Neural cell (in vitro differentiated cells): ENCODE results near the gene ARF5. TPM values are rescaled to one million over a fixed set of nuclear protein-coding genes. Genes with fewer than 3 reads are reported as not detected.

Experiments used
- H2AFZ ChIP-seq: fragments of 200-600, 300-800 bp; sonication (generic), shearing (Covaris generic); 2 replicates; pipeline ENCODE4 v1.6.0; 2014; ENCODE audit warnings: low read depth, mild to moderate bottlenecking, antibody characterized with exemption, low read length, moderate library complexity
- H3F3A ChIP-seq: fragments of 200-600 bp; shearing (Covaris generic); 2 replicates; pipeline ENCODE4 v1.6.1; 2016; ENCODE audit warnings: mild to moderate bottlenecking, moderate library complexity, mixed read lengths, antibody characterized with exemption, low read length; ENCODE audit not compliant: insufficient read depth, poor library complexity, severe bottlenecking
- H3K27ac ChIP-seq: fragments of 200-600, 300-800 bp; sonication (generic), shearing (Covaris generic); 2 replicates; pipeline ENCODE4 v1.5.1; 2014; ENCODE audit warnings: mild to moderate bottlenecking, low read length, moderate library complexity
- H3K27me3 ChIP-seq: fragments of 300-800, 200-600 bp; sonication (generic), shearing (Covaris generic); 2 replicates; pipeline ENCODE4 v1.6.0; 2014; ENCODE audit warnings: mild to moderate bottlenecking, low read depth, low read length, moderate library complexity; ENCODE audit not compliant: insufficient read depth
- H3K36me3 ChIP-seq: fragments of 300-800, 200-600 bp; sonication (generic), shearing (Covaris generic); 2 replicates; pipeline ENCODE4 v1.5.1; 2014; ENCODE audit warnings: mild to moderate bottlenecking, antibody characterized with exemption, low read length, moderate library complexity; ENCODE audit not compliant: insufficient read depth
- H3K4me2 ChIP-seq: fragments of 300-800, 200-600 bp; sonication (generic), shearing (Covaris generic); 2 replicates; pipeline ENCODE4 v1.6.0; 2014; ENCODE audit warnings: mild to moderate bottlenecking, low read length
- H3K4me3 ChIP-seq: fragments of 300-800, 200-600 bp; sonication (generic), shearing (Covaris generic); 2 replicates; pipeline ENCODE4 v1.5.1; 2014; ENCODE audit warnings: mild to moderate bottlenecking, low read length, moderate library complexity
- H3K79me2 ChIP-seq: fragments of 200-600 bp; shearing (Covaris generic); replicated peaks from 2 replicates; pipeline ENCODE4 v1.6.0; 2014; ENCODE audit warnings: mild to moderate bottlenecking, low read length, moderate library complexity; ENCODE audit not compliant: insufficient read depth
- H3K9ac ChIP-seq: fragments of 300-800, 200-600 bp; sonication (generic), shearing (Covaris generic); 2 replicates; pipeline ENCODE4 v1.6.1; 2016; ENCODE audit warnings: mild to moderate bottlenecking, low read length, mixed read lengths
- H3K9me2 ChIP-seq: fragments of 200-600 bp; shearing (Covaris generic); 2 replicates; pipeline ENCODE4 v1.6.1; 2016; ENCODE audit warnings: mild to moderate bottlenecking, low read length, mixed read lengths; ENCODE audit not compliant: insufficient read depth
- H3K9me3 ChIP-seq: fragments of 200-600, 300-800 bp; sonication (generic), shearing (Covaris generic); 2 replicates; pipeline ENCODE4 v1.6.1; 2016; ENCODE audit warnings: mild to moderate bottlenecking, mixed run types, low read length, moderate library complexity, mixed read lengths
- H4K20me1 ChIP-seq: fragments of 200-600 bp; shearing (Covaris generic); 2 replicates; pipeline ENCODE4 v1.6.1; 2016; ENCODE audit warnings: mild to moderate bottlenecking, mixed run types; ENCODE audit not compliant: insufficient read depth
- EP300 ChIP-seq: fragments of 450-650 bp; conservative IDR thresholded peaks from 2 replicates; pipeline ENCODE4 v1.6.1; 2014; ENCODE audit warnings: antibody characterized with exemption, mild to moderate bottlenecking, moderate library complexity; ENCODE audit not compliant: poor library complexity, severe bottlenecking
- EZH2 ChIP-seq: fragments of 200-600, 300-800 bp; shearing (Covaris generic), sonication (generic); IDR thresholded peaks from 2 replicates; pipeline ENCODE4 v1.6.1; 2014; ENCODE audit warnings: antibody characterized with exemption, low read length, borderline replicate concordance, mild to moderate bottlenecking; ENCODE audit not compliant: insufficient read depth, poor library complexity, severe bottlenecking
- MXI1 ChIP-seq: fragments of 450-650 bp; conservative IDR thresholded peaks from 2 replicates; pipeline ENCODE4 v1.6.1; 2014; ENCODE audit warnings: antibody characterized with exemption, mild to moderate bottlenecking; ENCODE audit not compliant: poor library complexity, severe bottlenecking
- POLR2AphosphoS5 ChIP-seq: IDR thresholded peaks from 2 replicates; pipeline ENCODE4 v1.6.1; 2012
- RAD21 ChIP-seq: fragments of 450-650 bp; conservative IDR thresholded peaks from 2 replicates; pipeline ENCODE4 v1.6.1; 2014; ENCODE audit warnings: antibody characterized with exemption, mild to moderate bottlenecking, moderate library complexity
- SMC3 ChIP-seq: fragments of 450-650 bp; conservative IDR thresholded peaks from 2 replicates; pipeline ENCODE4 v1.6.1; 2014; ENCODE audit warnings: antibody characterized with exemption, mild to moderate bottlenecking, moderate library complexity; ENCODE audit not compliant: poor library complexity
- TAF1 ChIP-seq: IDR thresholded peaks from 2 replicates; pipeline ENCODE4 v1.6.1; 2012; ENCODE audit warnings: low read depth
- polyA plus RNA-seq: library from polyadenylated mRNA; depleted of rRNA; stranded (reverse); fragments of >200 nt; gene quantifications from 2 replicates; pipeline ENCODE4 v1.2.3, GENCODE V29; 2014
- TF ChIP-seq, protein P1 (sequence below): IDR thresholded peaks from 2 replicates; pipeline ENCODE4 v1.6.1; 2012; ENCODE audit warnings: borderline replicate concordance
- TF ChIP-seq, protein P2 (sequence below): fragments of 450-650 bp; IDR thresholded peaks from 2 replicates; pipeline ENCODE4 v1.5.1; 2014; ENCODE audit warnings: antibody characterized with exemption, mild to moderate bottlenecking, moderate library complexity; ENCODE audit not compliant: poor library complexity, severe bottlenecking

Gene ARF5
- polyA plus RNA-seq, 1 donor from 2014 or later, result 582 TPM

DNA sequence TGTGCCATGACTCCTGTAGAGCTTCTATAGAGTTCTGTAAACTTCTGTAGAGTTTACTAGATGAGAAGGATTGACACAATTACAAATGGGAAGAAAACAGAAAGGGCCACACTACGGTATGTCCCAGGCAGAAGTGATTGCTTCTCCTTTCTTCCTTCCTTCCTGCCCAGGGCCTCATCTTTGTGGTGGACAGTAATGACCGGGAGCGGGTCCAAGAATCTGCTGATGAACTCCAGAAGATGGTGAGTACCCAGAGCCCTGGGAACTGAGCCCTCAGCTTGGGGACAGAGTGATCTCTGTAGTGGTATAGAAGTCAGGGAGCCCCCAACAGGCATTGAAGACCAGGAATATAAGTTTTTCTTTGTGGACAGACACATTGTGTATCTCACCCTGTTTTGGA is 1.7 kb downstream of the ARF5 start:
- TF ChIP-seq EZH2 (no peak), POLR2AphosphoS5 (no peak), EP300 (no peak), MXI1 (no peak), SMC3 (no peak), TAF1 (no peak), RAD21 (no peak)
- TF ChIP-seq, protein P1, sequence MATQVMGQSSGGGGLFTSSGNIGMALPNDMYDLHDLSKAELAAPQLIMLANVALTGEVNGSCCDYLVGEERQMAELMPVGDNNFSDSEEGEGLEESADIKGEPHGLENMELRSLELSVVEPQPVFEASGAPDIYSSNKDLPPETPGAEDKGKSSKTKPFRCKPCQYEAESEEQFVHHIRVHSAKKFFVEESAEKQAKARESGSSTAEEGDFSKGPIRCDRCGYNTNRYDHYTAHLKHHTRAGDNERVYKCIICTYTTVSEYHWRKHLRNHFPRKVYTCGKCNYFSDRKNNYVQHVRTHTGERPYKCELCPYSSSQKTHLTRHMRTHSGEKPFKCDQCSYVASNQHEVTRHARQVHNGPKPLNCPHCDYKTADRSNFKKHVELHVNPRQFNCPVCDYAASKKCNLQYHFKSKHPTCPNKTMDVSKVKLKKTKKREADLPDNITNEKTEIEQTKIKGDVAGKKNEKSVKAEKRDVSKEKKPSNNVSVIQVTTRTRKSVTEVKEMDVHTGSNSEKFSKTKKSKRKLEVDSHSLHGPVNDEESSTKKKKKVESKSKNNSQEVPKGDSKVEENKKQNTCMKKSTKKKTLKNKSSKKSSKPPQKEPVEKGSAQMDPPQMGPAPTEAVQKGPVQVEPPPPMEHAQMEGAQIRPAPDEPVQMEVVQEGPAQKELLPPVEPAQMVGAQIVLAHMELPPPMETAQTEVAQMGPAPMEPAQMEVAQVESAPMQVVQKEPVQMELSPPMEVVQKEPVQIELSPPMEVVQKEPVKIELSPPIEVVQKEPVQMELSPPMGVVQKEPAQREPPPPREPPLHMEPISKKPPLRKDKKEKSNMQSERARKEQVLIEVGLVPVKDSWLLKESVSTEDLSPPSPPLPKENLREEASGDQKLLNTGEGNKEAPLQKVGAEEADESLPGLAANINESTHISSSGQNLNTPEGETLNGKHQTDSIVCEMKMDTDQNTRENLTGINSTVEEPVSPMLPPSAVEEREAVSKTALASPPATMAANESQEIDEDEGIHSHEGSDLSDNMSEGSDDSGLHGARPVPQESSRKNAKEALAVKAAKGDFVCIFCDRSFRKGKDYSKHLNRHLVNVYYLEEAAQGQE, result no peak
- TF ChIP-seq, protein P2, sequence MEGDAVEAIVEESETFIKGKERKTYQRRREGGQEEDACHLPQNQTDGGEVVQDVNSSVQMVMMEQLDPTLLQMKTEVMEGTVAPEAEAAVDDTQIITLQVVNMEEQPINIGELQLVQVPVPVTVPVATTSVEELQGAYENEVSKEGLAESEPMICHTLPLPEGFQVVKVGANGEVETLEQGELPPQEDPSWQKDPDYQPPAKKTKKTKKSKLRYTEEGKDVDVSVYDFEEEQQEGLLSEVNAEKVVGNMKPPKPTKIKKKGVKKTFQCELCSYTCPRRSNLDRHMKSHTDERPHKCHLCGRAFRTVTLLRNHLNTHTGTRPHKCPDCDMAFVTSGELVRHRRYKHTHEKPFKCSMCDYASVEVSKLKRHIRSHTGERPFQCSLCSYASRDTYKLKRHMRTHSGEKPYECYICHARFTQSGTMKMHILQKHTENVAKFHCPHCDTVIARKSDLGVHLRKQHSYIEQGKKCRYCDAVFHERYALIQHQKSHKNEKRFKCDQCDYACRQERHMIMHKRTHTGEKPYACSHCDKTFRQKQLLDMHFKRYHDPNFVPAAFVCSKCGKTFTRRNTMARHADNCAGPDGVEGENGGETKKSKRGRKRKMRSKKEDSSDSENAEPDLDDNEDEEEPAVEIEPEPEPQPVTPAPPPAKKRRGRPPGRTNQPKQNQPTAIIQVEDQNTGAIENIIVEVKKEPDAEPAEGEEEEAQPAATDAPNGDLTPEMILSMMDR, result no peak
- Histone ChIP-seq H3K36me3 (no peaks in the 10 kb centered on the region), H2AFZ (no peak overlapping the region), H3K79me2 (peaks cover 16% of the 10 kb centered on the region), H4K20me1 (no peaks in the 10 kb centered on the region), H3K9me2 (no peaks in the 10 kb centered on the region), H3K4me3 (peak overlapping the region; percentile 86), H3K9me3 (no peaks in the 10 kb centered on the region), H3K9ac (no peak overlapping the region), H3K4me2 (no peak overlapping the region), H3K27ac (no peak overlapping the region), H3K27me3 (no peaks in the 10 kb centered on the region), H3F3A (no peaks in the 10 kb centered on the region)

DNA sequence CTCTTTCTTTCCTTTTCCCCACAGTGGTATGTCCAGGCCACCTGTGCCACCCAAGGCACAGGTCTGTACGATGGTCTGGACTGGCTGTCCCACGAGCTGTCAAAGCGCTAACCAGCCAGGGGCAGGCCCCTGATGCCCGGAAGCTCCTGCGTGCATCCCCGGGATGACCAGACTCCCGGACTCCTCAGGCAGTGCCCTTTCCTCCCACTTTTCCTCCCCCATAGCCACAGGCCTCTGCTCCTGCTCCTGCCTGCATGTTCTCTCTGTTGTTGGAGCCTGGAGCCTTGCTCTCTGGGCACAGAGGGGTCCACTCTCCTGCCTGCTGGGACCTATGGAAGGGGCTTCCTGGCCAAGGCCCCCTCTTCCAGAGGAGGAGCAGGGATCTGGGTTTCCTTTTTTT is 3.0 kb downstream of the ARF5 start:
- H3K27me3 ChIP-seq, result no peaks in the 10 kb centered on the region
- no peaks in the 10 kb centered on the region for H3K9me2 ChIP-seq

More for the DNA sequence above, 3.0 kb downstream of the ARF5 start:
- Histone ChIP-seq H3K4me2 (no peak overlapping the region), H3K9me3 (no peaks in the 10 kb centered on the region), H3K36me3 (no peaks in the 10 kb centered on the region), H3K9ac (no peak overlapping the region), H3F3A (no peaks in the 10 kb centered on the region), H4K20me1 (no peaks in the 10 kb centered on the region), H3K27ac (no peak overlapping the region), H2AFZ (no peak overlapping the region), H3K4me3 (no peak overlapping the region), H3K79me2 (peaks cover 12% of the 10 kb centered on the region)
- TF ChIP-seq, protein P1, result no peak
- TF ChIP-seq SMC3, result no peak
- TF ChIP-seq RAD21, result no peak
- TF ChIP-seq, protein P2, result no peak
- TF ChIP-seq TAF1, result no peak
- TF ChIP-seq EZH2, result no peak
- TF ChIP-seq EP300, result no peak
- TF ChIP-seq MXI1, result no peak
- TF ChIP-seq POLR2AphosphoS5, result no peak
